Breast epithelium (tissue), 4 donors: ENCODE measurements around the gene BTLA. TPM values are rescaled to one million over a fixed set of nuclear protein-coding genes. Genes with fewer than 3 reads are reported as not detected.

Experiments
- DNase-seq, 2 donors: peaks; one replicate each; pipeline ENCODE4 v3.0.0-alpha.2; 2019; ENCODE audit warnings: low spot score in 2 of 2
- H3K27ac ChIP-seq, 2 donors: fragments of 200-600 bp; sonication (generic) in 1 of 2; one replicate each; pipeline ENCODE4 v1.5.1; 2016 to 2019; ENCODE audit warnings: mild to moderate bottlenecking in 1 of 2
- H3K27me3 ChIP-seq, 2 donors: fragments of 200-600 bp; sonication (generic) in 1 of 2; one replicate each; pipeline versions ENCODE4 v1.5.1 to v1.6.0; 2017 to 2019; ENCODE audit warnings: control low read depth in 1 of 2, mild to moderate bottlenecking in 1 of 2
- H3K36me3 ChIP-seq: fragments of 200-600 bp; one replicate; pipeline ENCODE4 v1.5.1; 2019
- H3K4me1 ChIP-seq, 2 donors: fragments of 200-600 bp; sonication (generic); one replicate each; pipeline ENCODE4 v1.5.1; 2016 to 2019; ENCODE audit warnings: control low read depth in 1 of 2
- H3K4me3 ChIP-seq, 3 donors: fragments of 200-600 bp; sonication (generic); 1 replicate in 2 of 3; 2 replicates in 1 of 3; pipeline ENCODE4 v1.5.1; 2016 to 2019; ENCODE audit warnings: mild to moderate bottlenecking in 3 of 3, moderate library complexity in 2 of 3
- H3K9me3 ChIP-seq, 2 donors: fragments of 200-600 bp; sonication (generic) in 1 of 2; one replicate each; pipeline ENCODE4 v1.5.1; 2016 to 2019; ENCODE audit warnings: control low read depth in 1 of 2
- CTCF ChIP-seq, 3 donors: fragments of 450-650 bp; IDR thresholded peaks; one replicate each; pipeline ENCODE4 v1.5.1; 2016 to 2017; ENCODE audit warnings: antibody characterized with exemption in 3 of 3, mild to moderate bottlenecking in 3 of 3, moderate library complexity in 3 of 3
- POLR2A ChIP-seq: fragments of 450-650 bp; IDR thresholded peaks from one replicate; pipeline ENCODE4 v1.6.1; 2016; ENCODE audit warnings: antibody characterized with exemption, mild to moderate bottlenecking, moderate library complexity
- POLR2AphosphoS5 ChIP-seq, 3 donors: sonication (generic); formaldehyde crosslinking; IDR thresholded peaks; one replicate each; pipeline ENCODE4 v1.6.1; 2017; ENCODE audit warnings: antibody characterized with exemption in 3 of 3
- intact Hi-C: fragments of 100-400 bp; cut with DNase I; formaldehyde crosslinking; loops from one replicate; pipeline ENCODE4 v1.15.1; 2023; ENCODE audit warnings: low total_unique reads
- total RNA-seq, 3 donors: library from RNA; depleted of rRNA; stranded (reverse); fragments of >200 nt; gene quantifications; one replicate each; pipeline ENCODE4 v1.1.0, GENCODE V29; 2016

The BTLA gene
- total RNA-seq, 3 donors from 2014 or later, result 0.80 to 1.5 (median 0.98) TPM

GRCh38 chr3:112448939-112449338, 50.3 kb downstream of the BTLA start:
- H3K27ac ChIP-seq, result no peak overlapping the region
- H3K36me3 ChIP-seq, result no peaks in the 10 kb centered on the region
- H3K4me3 ChIP-seq, result no peak overlapping the region
- no peak for DNase-seq
- no peaks in the 10 kb centered on the region for H3K9me3 ChIP-seq
- no peak for TF ChIP-seq CTCF (IDR thresholded peaks at IDR 0.05)
- intact Hi-C loops, result no loop called here
- no peaks in the 10 kb centered on the region for H3K27me3 ChIP-seq
- H3K4me1 ChIP-seq, result no peaks in the 10 kb centered on the region

GRCh38 chr3:112446343-112446742, 52.9 kb downstream of the BTLA start:
- no peak for DNase-seq
- TF ChIP-seq CTCF (IDR thresholded peaks at IDR 0.05) (no peak), POLR2A (no peak), POLR2AphosphoS5 (IDR thresholded peaks at IDR 0.05) (no peak)

GRCh38 chr3:112445839-112446238, 53.4 kb downstream of the BTLA start:
- DNase-seq, result no peak
- H3K27ac ChIP-seq, result peak overlapping the region; percentile 26 to 48
- TF ChIP-seq POLR2A (no peak), CTCF (IDR thresholded peaks at IDR 0.05) (no peak), POLR2AphosphoS5 (IDR thresholded peaks at IDR 0.05) (no peak)
- H3K4me3 ChIP-seq, result no peak overlapping the region
- H3K36me3 ChIP-seq, result no peaks in the 10 kb centered on the region
- H3K4me1 ChIP-seq, result no peaks in the 10 kb centered on the region
- H3K27me3 ChIP-seq, result no peaks in the 10 kb centered on the region
- intact Hi-C loops, result no loop called here
- H3K9me3 ChIP-seq, result no peaks in the 10 kb centered on the region

More at GRCh38 chr3:112446343-112446742, 52.9 kb downstream of the BTLA start:
- intact Hi-C loops, result no loop called here
- H3K27ac ChIP-seq, result peak overlapping the region in 1 of 2 donors; percentile 48
- H3K27me3 ChIP-seq, result no peaks in the 10 kb centered on the region
- H3K9me3 ChIP-seq, result no peaks in the 10 kb centered on the region
- no peaks in the 10 kb centered on the region for H3K36me3 ChIP-seq
- H3K4me1 ChIP-seq, result no peaks in the 10 kb centered on the region
- no peak overlapping the region for H3K4me3 ChIP-seq

GRCh38 chr3:112437146-112438022, 61.9 kb downstream of the BTLA start:
- peaks cover 0 to 3% of the 10 kb centered on the region in 2 donors for H3K9me3 ChIP-seq
- H3K4me1 ChIP-seq, result no peaks in the 10 kb centered on the region
- no peak for DNase-seq
- H3K36me3 ChIP-seq, result no peaks in the 10 kb centered on the region
- TF ChIP-seq CTCF (IDR thresholded peaks at IDR 0.05), result no peak
- no peak for TF ChIP-seq POLR2AphosphoS5 (IDR thresholded peaks at IDR 0.05)
- no peak for TF ChIP-seq POLR2A
- intact Hi-C loops, result no loop called here
- H3K4me3 ChIP-seq, result no peak overlapping the region
- H3K27ac ChIP-seq, result no peak overlapping the region
- H3K27me3 ChIP-seq, result no peaks in the 10 kb centered on the region

- Histone ChIP-seq H3K36me3 (no peaks in the 10 kb centered on the region), H3K4me1 (no peaks in the 10 kb centered on the region), H3K27me3 (no peaks in the 10 kb centered on the region), H3K4me3 (no peak overlapping the region), H3K9me3 (no peaks in the 10 kb centered on the region), H3K27ac (no peak overlapping the region)
- no peak for DNase-seq
- intact Hi-C loops, result no loop called here
- no peak for TF ChIP-seq POLR2A
- no peak for TF ChIP-seq POLR2AphosphoS5 (IDR thresholded peaks at IDR 0.05)
- no peak for TF ChIP-seq CTCF (IDR thresholded peaks at IDR 0.05)
Measured at GRCh38 chr3:112429960-112430359, 69.3 kb downstream of the BTLA start.
